ENCODE data around the gene KCNB1.

Gene KCNB1

DNA sequence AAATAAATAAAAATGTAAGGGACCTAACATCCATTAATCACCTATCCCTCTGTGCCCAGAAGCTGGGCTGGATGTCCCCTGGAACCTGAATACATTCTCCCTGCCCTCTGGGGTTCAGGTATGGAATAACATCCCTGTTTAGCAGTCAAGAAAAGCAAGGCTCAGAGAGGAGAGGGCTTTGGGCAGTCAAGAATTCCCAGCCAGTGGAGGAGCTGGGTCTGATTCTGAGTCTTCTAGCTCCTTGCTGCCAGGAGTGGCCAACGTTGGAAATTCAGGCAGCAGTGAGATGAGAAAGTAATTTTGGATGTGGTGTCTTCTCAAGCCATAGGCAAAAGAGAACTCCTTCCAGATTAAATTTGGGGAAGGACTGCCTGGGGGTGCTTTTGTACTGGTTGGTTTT, 162.0 kb downstream of the KCNB1 start:
- no peak overlapping the region for H3K9ac ChIP-seq (ENCODE audit: low read depth, low read length, poor library complexity, severe bottlenecking)
- H3K9me3 ChIP-seq (ENCODE audit: insufficient read depth, low read depth, low read length) = no peaks in the 10 kb centered on the region
- TF ChIP-seq EZH2phosphoT487 (IDR thresholded peaks at IDR 0.05; ENCODE audit: borderline replicate concordance) = no peak
- TF ChIP-seq, protein P1, sequence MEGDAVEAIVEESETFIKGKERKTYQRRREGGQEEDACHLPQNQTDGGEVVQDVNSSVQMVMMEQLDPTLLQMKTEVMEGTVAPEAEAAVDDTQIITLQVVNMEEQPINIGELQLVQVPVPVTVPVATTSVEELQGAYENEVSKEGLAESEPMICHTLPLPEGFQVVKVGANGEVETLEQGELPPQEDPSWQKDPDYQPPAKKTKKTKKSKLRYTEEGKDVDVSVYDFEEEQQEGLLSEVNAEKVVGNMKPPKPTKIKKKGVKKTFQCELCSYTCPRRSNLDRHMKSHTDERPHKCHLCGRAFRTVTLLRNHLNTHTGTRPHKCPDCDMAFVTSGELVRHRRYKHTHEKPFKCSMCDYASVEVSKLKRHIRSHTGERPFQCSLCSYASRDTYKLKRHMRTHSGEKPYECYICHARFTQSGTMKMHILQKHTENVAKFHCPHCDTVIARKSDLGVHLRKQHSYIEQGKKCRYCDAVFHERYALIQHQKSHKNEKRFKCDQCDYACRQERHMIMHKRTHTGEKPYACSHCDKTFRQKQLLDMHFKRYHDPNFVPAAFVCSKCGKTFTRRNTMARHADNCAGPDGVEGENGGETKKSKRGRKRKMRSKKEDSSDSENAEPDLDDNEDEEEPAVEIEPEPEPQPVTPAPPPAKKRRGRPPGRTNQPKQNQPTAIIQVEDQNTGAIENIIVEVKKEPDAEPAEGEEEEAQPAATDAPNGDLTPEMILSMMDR (conservative IDR thresholded peaks at IDR 0.05; ENCODE audit: low read length) = peak; percentile 42
- H3K4me3 ChIP-seq (ENCODE audit: low read length, poor library complexity, severe bottlenecking) = no peak overlapping the region
- H2AFZ ChIP-seq (ENCODE audit: low read length) = no peak overlapping the region
- no peaks in the 10 kb centered on the region for H3K9me2 ChIP-seq (replicated peaks; ENCODE audit: low read depth, low read length)
- H3K79me2 ChIP-seq (ENCODE audit: insufficient read depth, low read length) = no peaks in the 10 kb centered on the region
- no peaks in the 10 kb centered on the region for H3K27me3 ChIP-seq (ENCODE audit: insufficient read depth, low read length, poor library complexity, severe bottlenecking)
- no peaks in the 10 kb centered on the region for H4K20me1 ChIP-seq (ENCODE audit: insufficient read depth, low read length, poor library complexity, severe bottlenecking)
- H3K4me1 ChIP-seq (ENCODE audit: insufficient read depth, low read length, poor library complexity, severe bottlenecking) = peaks cover 19% of the 10 kb centered on the region
- no peak overlapping the region for H3K4me2 ChIP-seq (ENCODE audit: low read depth, low read length, poor library complexity, severe bottlenecking)
- no peaks in the 10 kb centered on the region for H3K36me3 ChIP-seq (ENCODE audit: insufficient read depth, low read length)
- H3F3A ChIP-seq (ENCODE audit: low read depth) = no peaks in the 10 kb centered on the region

DNA sequence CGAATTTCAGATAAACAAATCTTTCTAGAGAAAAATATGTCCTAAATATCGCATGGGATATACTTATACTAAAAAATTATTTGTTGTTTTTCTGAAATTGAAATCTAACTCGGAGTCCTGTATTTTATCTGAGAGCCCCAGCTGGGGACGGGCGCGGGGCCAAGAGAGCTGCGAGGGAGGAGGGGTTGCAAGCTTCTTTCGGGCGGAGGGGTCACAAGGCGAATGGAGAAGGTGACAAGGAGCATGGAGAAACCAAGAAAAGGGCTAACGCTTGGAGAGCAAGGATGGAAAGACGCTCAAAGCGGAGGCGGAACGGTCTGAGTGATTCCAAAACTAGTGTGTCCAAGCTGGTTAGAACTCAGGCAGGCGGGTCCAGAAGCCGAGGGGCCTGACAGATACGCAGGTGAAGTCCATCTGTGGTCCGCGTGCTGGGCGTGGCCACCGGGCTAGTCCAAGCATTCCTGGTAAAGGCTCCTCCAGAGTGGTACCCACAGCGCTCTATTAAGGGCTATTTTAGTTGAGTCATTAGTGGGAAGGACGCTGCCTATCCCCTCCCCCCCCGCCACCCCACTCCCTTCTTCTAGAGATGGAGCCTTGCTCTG, 163.2 kb downstream of the KCNB1 start:
- H3K4me3 ChIP-seq (ENCODE audit: low read length, poor library complexity, severe bottlenecking) = peak overlapping the region; percentile 73
- H3K4me2 ChIP-seq (ENCODE audit: low read depth, low read length, poor library complexity, severe bottlenecking) = peak overlapping the region; percentile 87

DNA sequence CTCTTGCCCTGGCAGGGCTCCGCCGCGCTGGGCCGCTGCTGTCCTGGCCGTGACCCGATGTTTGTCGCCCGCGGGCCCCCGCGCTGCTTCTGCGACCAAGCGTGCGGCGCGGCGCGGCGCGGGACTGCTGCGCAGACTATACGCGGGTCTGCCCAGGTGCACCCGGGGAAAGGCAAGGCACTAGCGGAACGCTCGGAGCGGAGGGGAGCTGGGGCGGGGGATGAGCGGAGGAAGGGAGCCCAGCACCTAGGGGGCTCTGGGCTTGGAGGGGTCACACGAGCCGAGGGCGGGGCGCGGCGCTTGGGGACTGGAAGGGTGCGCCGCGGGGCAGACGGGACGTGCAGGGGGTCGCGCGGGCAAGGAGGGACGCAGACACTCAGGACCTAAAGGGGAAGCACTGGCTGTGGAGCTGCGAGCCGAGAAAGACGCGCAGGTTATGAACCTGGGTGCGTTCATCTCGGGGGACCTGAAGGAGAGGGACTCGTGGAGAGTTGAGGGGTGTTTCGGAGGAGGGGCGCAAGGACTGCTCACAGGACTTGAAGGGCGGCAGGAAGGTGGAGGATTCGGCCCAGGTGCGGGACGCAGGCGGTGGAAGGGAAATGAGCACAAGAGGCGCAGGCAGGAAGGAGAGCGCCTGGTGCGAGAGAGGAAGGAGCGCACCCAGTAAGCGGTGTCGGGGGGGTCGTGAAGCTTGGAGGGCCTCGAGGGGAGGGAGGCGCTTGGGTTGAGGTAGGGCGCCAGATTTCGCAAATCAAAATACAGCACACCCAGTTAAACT, 163.8 kb downstream of the KCNB1 start:
- peaks cover 11% of the 10 kb centered on the region for H3K4me1 ChIP-seq (ENCODE audit: insufficient read depth, low read length, poor library complexity, severe bottlenecking)
- H4K20me1 ChIP-seq (ENCODE audit: insufficient read depth, low read length, poor library complexity, severe bottlenecking) = no peaks in the 10 kb centered on the region
- no peaks in the 10 kb centered on the region for H3K9me3 ChIP-seq (ENCODE audit: insufficient read depth, low read depth, low read length)
- peak overlapping the region; percentile 87 for H3K4me2 ChIP-seq (ENCODE audit: low read depth, low read length, poor library complexity, severe bottlenecking)
- no peaks in the 10 kb centered on the region for H3K9me2 ChIP-seq (replicated peaks; ENCODE audit: low read depth, low read length)
- no peaks in the 10 kb centered on the region for H3K27me3 ChIP-seq (ENCODE audit: insufficient read depth, low read length, poor library complexity, severe bottlenecking)
- peak overlapping the region; percentile 73 for H3K4me3 ChIP-seq (ENCODE audit: low read length, poor library complexity, severe bottlenecking)
- peak overlapping the region; percentile 98 for H2AFZ ChIP-seq (ENCODE audit: low read length)
- H3K36me3 ChIP-seq (ENCODE audit: insufficient read depth, low read length) = no peaks in the 10 kb centered on the region
- no peak for TF ChIP-seq EZH2phosphoT487 (IDR thresholded peaks at IDR 0.05; ENCODE audit: borderline replicate concordance)
- TF ChIP-seq, protein P1 (conservative IDR thresholded peaks at IDR 0.05; ENCODE audit: low read length) = no peak
- no peaks in the 10 kb centered on the region for H3F3A ChIP-seq (ENCODE audit: low read depth)
- no peaks in the 10 kb centered on the region for H3K79me2 ChIP-seq (ENCODE audit: insufficient read depth, low read length)
- H3K9ac ChIP-seq (ENCODE audit: low read depth, low read length, poor library complexity, severe bottlenecking) = no peak overlapping the region

More for the DNA sequence above, 163.2 kb downstream of the KCNB1 start:
- Histone ChIP-seq H3K9me2 (replicated peaks; ENCODE audit: low read depth, low read length) (no peaks in the 10 kb centered on the region), H3F3A (ENCODE audit: low read depth) (no peaks in the 10 kb centered on the region), H4K20me1 (ENCODE audit: insufficient read depth, low read length, poor library complexity, severe bottlenecking) (no peaks in the 10 kb centered on the region), H3K36me3 (ENCODE audit: insufficient read depth, low read length) (no peaks in the 10 kb centered on the region), H3K4me1 (ENCODE audit: insufficient read depth, low read length, poor library complexity, severe bottlenecking) (peaks cover 17% of the 10 kb centered on the region), H3K9me3 (ENCODE audit: insufficient read depth, low read depth, low read length) (no peaks in the 10 kb centered on the region), H3K79me2 (ENCODE audit: insufficient read depth, low read length) (no peaks in the 10 kb centered on the region), H3K27me3 (ENCODE audit: insufficient read depth, low read length, poor library complexity, severe bottlenecking) (no peaks in the 10 kb centered on the region), H3K9ac (ENCODE audit: low read depth, low read length, poor library complexity, severe bottlenecking) (no peak overlapping the region), H2AFZ (ENCODE audit: low read length) (peak overlapping the region; percentile 98)
- TF ChIP-seq, protein P1 (conservative IDR thresholded peaks at IDR 0.05; ENCODE audit: low read length) = no peak
- TF ChIP-seq EZH2phosphoT487 (IDR thresholded peaks at IDR 0.05; ENCODE audit: borderline replicate concordance) = no peak

Data from Loucy (cell line).